Head of caudate nucleus (tissue), 42 donors: ENCODE measurements around the gene NUCB1.
"Not testable (repeated sequence)": the region's sequence is repeated elsewhere in the genome, so short reads cannot be mapped to it uniquely, and the experiment has no call there.

Experiments used
- DNase-seq, 42 donors: peaks; one replicate each; pipeline versions ENCODE4 v3.0.0 to v3.0.0-alpha.2; 2020 to 2021; ENCODE audit warnings: mixed read lengths in 7 of 42
- intact Hi-C: fragments of 100-400 bp; cut with DNase I; formaldehyde crosslinking; loops from one replicate; pipeline ENCODE4 v1.15.0; 2022

Gene NUCB1

GRCh38 chr19:48922548-48923490 is 22.7 kb downstream of the NUCB1 start:
- intact Hi-C loops: no loop called here
- DNase-seq: no peak

GRCh38 chr19:48925240-48925843 is 25.2 kb downstream of the NUCB1 start:
- DNase-seq: no peak
- intact Hi-C loops: no loop called here

- not testable (repeated sequence) for DNase-seq
Measured at GRCh38 chr19:48925890-48926289, 25.8 kb downstream of the NUCB1 start.

GRCh38 chr19:48926909-48927308 is 26.8 kb downstream of the NUCB1 start:
- DNase-seq: peak; percentile 38 to 90 (median 71)
- intact Hi-C loops: no loop called here

More at GRCh38 chr19:48925890-48926289, 25.8 kb downstream of the NUCB1 start:
- intact Hi-C loops: not testable (repeated sequence)

- intact Hi-C loops, DNase-seq: not testable (repeated sequence)
Measured at GRCh38 chr19:48927692-48928091, 27.6 kb downstream of the NUCB1 start.

GRCh38 chr19:48928164-48929025 is 28.3 kb downstream of the NUCB1 start:
- intact Hi-C loops: no loop called here
- DNase-seq: no peak

- intact Hi-C loops: no loop called here
- DNase-seq: peak; percentile 52 to 93 (median 81)
Measured at GRCh38 chr19:48933382-48933932, 33.3 kb downstream of the NUCB1 start, which contains the start of gene DHDH. Gene DHDH (plus strand): TSS chr19:48933699. CDS start chr19:48933722, 23 bp downstream.

GRCh38 chr19:48934837-48935236 is 34.7 kb downstream of the NUCB1 start:
- intact Hi-C loops: no loop called here
- no peak for DNase-seq

GRCh38 chr19:48935864-48936263 is 35.8 kb downstream of the NUCB1 start:
- DNase-seq: no peak
- intact Hi-C loops: no loop called here

GRCh38 chr19:48938256-48938655 is 38.1 kb downstream of the NUCB1 start:
- intact Hi-C loops: no loop called here
- no peak for DNase-seq

GRCh38 chr19:48940902-48941301 is 40.8 kb downstream of the NUCB1 start:
- intact Hi-C loops: no loop called here
- DNase-seq: no peak

- DNase-seq: no peak
- intact Hi-C loops: no loop called here
Measured at GRCh38 chr19:48943081-48943480, 43.0 kb downstream of the NUCB1 start.

- intact Hi-C loops: no loop called here
- no peak for DNase-seq
Measured at GRCh38 chr19:48945415-48945814, 45.3 kb downstream of the NUCB1 start.

- DNase-seq: no peak
- intact Hi-C loops: no loop called here
Measured at GRCh38 chr19:48945817-48946216, 45.7 kb downstream of the NUCB1 start.

GRCh38 chr19:48946463-48947257 is 46.5 kb downstream of the NUCB1 start:
- intact Hi-C loops: no loop called here
- no peak for DNase-seq

GRCh38 chr19:48947258-48947542 is 47.1 kb downstream of the NUCB1 start:
- no peak for DNase-seq
- intact Hi-C loops: no loop called here

- intact Hi-C loops: no loop called here
- no peak for DNase-seq
Measured at GRCh38 chr19:48950159-48950558, 50.0 kb downstream of the NUCB1 start.

GRCh38 chr19:48950830-48951519 is 50.9 kb downstream of the NUCB1 start:
- intact Hi-C loops: no loop called here
- DNase-seq: no peak
